Nephron progenitor cell (in vitro differentiated cells): ENCODE data around the gene CELF1.
"Not testable (repeated sequence)": the region's sequence is repeated elsewhere in the genome, so short reads cannot be mapped to it uniquely, and the experiment has no call there.

Experiments used
- DNase-seq: peaks from one replicate; pipeline ENCODE4 v3.0.0; 2021
- H3K27ac Mint-ChIP-seq: 2 replicates; pipeline ENCODE4 v1.8.0; 2021; ENCODE audit warnings: mild to moderate bottlenecking, moderate library complexity, mixed read lengths
- H3K27me3 Mint-ChIP-seq: 2 replicates; pipeline ENCODE4 v1.8.0; 2021; ENCODE audit warnings: mild to moderate bottlenecking, low read depth, mixed read lengths; ENCODE audit not compliant: poor library complexity
- H3K36me3 Mint-ChIP-seq: 2 replicates; pipeline ENCODE4 v1.8.0; 2021; ENCODE audit warnings: low read depth, mixed read lengths
- H3K4me1 Mint-ChIP-seq: 2 replicates; pipeline ENCODE4 v1.8.0; 2021; ENCODE audit warnings: mixed read lengths
- H3K4me3 Mint-ChIP-seq: 2 replicates; pipeline ENCODE4 v1.8.0; 2021; ENCODE audit warnings: mild to moderate bottlenecking, moderate library complexity, mixed read lengths
- H3K9me3 Mint-ChIP-seq: 2 replicates; pipeline ENCODE4 v1.8.0; 2021; ENCODE audit warnings: mild to moderate bottlenecking, moderate library complexity, mixed read lengths
- CTCF ChIP-seq: fragments of 200-600 bp; sonication (generic); IDR thresholded peaks from 2 replicates; pipeline ENCODE4 v1.5.0; 2021; ENCODE audit warnings: antibody characterized with exemption

CELF1 gene

GRCh38 chr11:47564933-47565339 lies 12.0 kb upstream of the CELF1 start:
- Mint-ChIP-seq H3K9me3 (no peaks in the 10 kb centered on the region), H3K4me3 (peak overlapping the region; percentile 72), H3K27me3 (peaks cover 3% of the 10 kb centered on the region), H3K27ac (peak overlapping the region; percentile 66), H3K4me1 (peaks cover 14% of the 10 kb centered on the region), H3K36me3 (peaks cover 9% of the 10 kb centered on the region)
- TF ChIP-seq CTCF, result no peak
- no peak for DNase-seq

DNA sequence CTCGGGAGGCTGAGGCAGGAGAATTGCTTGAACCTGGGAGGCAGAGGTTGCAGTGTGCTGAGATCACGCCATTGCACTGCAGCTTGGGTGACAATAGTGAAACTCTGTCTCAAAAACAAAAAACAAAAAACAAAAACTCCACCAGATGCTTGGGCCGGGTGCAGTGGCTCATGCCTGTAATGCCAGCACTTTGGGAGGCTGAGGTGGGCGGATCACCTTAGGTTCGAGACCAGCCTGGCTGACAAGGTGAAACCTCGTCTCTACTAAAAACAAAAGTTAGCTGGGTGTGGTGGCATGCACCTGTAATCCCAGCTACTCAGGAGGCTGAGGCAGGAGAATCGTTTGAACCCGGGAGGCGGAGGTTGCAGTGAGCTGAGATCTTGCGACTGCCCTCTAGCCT lies 11.4 kb upstream of the CELF1 start:
- not testable (repeated sequence) for H3K27me3 Mint-ChIP-seq, H3K36me3 Mint-ChIP-seq, H3K27ac Mint-ChIP-seq, DNase-seq, H3K4me3 Mint-ChIP-seq, H3K9me3 Mint-ChIP-seq
- peaks cover 14% of the 10 kb centered on the region for H3K4me1 Mint-ChIP-seq

DNA sequence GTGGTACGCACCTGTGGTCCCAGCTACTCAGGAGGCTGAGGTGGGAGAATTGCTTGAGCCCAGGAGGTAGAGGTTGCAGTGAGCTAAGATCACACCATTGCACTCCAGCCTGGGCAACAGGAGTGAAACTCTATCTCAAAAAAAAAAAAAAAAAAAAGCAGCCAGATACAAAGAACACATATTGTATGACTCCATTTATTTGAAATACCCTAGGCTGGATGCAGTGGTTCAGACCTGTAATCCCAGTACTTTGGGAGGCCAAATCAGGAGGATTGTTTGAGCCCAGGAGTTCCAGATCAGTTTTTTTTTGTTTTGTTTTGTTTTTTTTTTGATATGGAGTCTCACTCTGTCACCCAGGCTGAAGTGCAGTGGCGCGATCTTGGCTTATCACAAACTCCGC lies 9.5 kb upstream of the CELF1 start:
- not testable (repeated sequence) for H3K36me3 Mint-ChIP-seq, H3K4me3 Mint-ChIP-seq, H3K27me3 Mint-ChIP-seq, H3K9me3 Mint-ChIP-seq, H3K27ac Mint-ChIP-seq, DNase-seq
- H3K4me1 Mint-ChIP-seq, result peaks cover 14% of the 10 kb centered on the region

GRCh38 chr11:47560426-47560825 lies 7.5 kb upstream of the CELF1 start:
- Mint-ChIP-seq H3K4me3 (no peak overlapping the region), H3K9me3 (no peaks in the 10 kb centered on the region), H3K27me3 (peaks cover 3% of the 10 kb centered on the region), H3K36me3 (no peaks in the 10 kb centered on the region), H3K27ac (peak overlapping the region; percentile 5), H3K4me1 (peaks cover 3% of the 10 kb centered on the region)
- TF ChIP-seq CTCF, result no peak
- DNase-seq, result no peak

GRCh38 chr11:47558695-47559094 lies 5.8 kb upstream of the CELF1 start:
- Mint-ChIP-seq H3K27ac (no peak overlapping the region), H3K27me3 (peaks cover 3% of the 10 kb centered on the region), H3K9me3 (no peaks in the 10 kb centered on the region), H3K4me3 (no peak overlapping the region), H3K4me1 (peaks cover 7% of the 10 kb centered on the region), H3K36me3 (no peaks in the 10 kb centered on the region)
- TF ChIP-seq CTCF, result no peak
- DNase-seq, result no peak

- DNase-seq, H3K27me3 Mint-ChIP-seq, H3K9me3 Mint-ChIP-seq, H3K27ac Mint-ChIP-seq, H3K4me3 Mint-ChIP-seq, H3K36me3 Mint-ChIP-seq: not testable (repeated sequence)
- peaks cover 17% of the 10 kb centered on the region for H3K4me1 Mint-ChIP-seq
These were observed 4.1 kb upstream of the CELF1 start for GRCh38 chr11:47557004-47557403.

- DNase-seq, result no peak
- Mint-ChIP-seq H3K4me1 (peaks cover 39% of the 10 kb centered on the region), H3K4me3 (peak overlapping the region; percentile 87), H3K9me3 (no peaks in the 10 kb centered on the region), H3K27ac (peak overlapping the region; percentile 99), H3K27me3 (peaks cover 3% of the 10 kb centered on the region), H3K36me3 (peaks cover 22% of the 10 kb centered on the region)
- TF ChIP-seq CTCF, result no peak
These were observed 443 bp upstream of the CELF1 start for GRCh38 chr11:47553406-47553743.
